EL (cell line): Measurements from ENCODE around the gene COX18.

Experiments used
- DNase-seq: peaks from one replicate; pipeline ENCODE4 v3.0.0-alpha.2; 2016

COX18 gene

GRCh38 chr4:73069338-73070073 is at the start of gene COX18:
COX18 (minus strand) TSS chr4:73069716; CDS start chr4:73069649, 67 bp downstream.
- peak; percentile 98 for DNase-seq

GRCh38 chr4:73109493-73109892 is 40.0 kb upstream of the COX18 start:
- DNase-seq, result no peak

- DNase-seq, result no peak
Observed at GRCh38 chr4:73104695-73105094, 35.2 kb upstream of the COX18 start.

- no peak for DNase-seq
Observed at GRCh38 chr4:73103799-73104503, 34.4 kb upstream of the COX18 start.

GRCh38 chr4:73099143-73099542 is 29.6 kb upstream of the COX18 start:
- DNase-seq, result no peak

GRCh38 chr4:73098713-73099112 is 29.2 kb upstream of the COX18 start:
- no peak for DNase-seq

- no peak for DNase-seq
Observed at GRCh38 chr4:73098016-73098415, 28.5 kb upstream of the COX18 start.

GRCh38 chr4:73092868-73093267 is 23.4 kb upstream of the COX18 start:
- DNase-seq, result no peak

- no peak for DNase-seq
Observed at GRCh38 chr4:73090738-73091137, 21.2 kb upstream of the COX18 start.

GRCh38 chr4:73087871-73088270 is 18.4 kb upstream of the COX18 start:
- no peak for DNase-seq

GRCh38 chr4:73086095-73086868 is 16.8 kb upstream of the COX18 start:
- no peak for DNase-seq

- DNase-seq, result no peak
Observed at GRCh38 chr4:73080789-73081188, 11.3 kb upstream of the COX18 start.

GRCh38 chr4:73075832-73076231 is 6.3 kb upstream of the COX18 start:
- DNase-seq, result no peak

- no peak for DNase-seq
Observed at GRCh38 chr4:73070074-73070390, 516 bp upstream of the COX18 start.

- peak; percentile 33 for DNase-seq
Observed at GRCh38 chr4:73068491-73069337, 802 bp downstream of the COX18 start.

GRCh38 chr4:73067971-73068394 is 1.5 kb downstream of the COX18 start:
- DNase-seq, result peak; percentile 13

GRCh38 chr4:73066928-73067327 is 2.6 kb downstream of the COX18 start:
- DNase-seq, result no peak

GRCh38 chr4:73066445-73066844 is 3.1 kb downstream of the COX18 start:
- DNase-seq, result no peak

GRCh38 chr4:73064536-73064935 is 5.0 kb downstream of the COX18 start:
- DNase-seq, result no peak

GRCh38 chr4:73055241-73055897 is 14.1 kb downstream of the COX18 start:
- no peak for DNase-seq

GRCh38 chr4:73053974-73054480 is 15.5 kb downstream of the COX18 start:
- DNase-seq, result no peak

- DNase-seq, result peak; percentile 31
Observed at GRCh38 chr4:73053076-73053475, 16.4 kb downstream of the COX18 start.
